COLO829 (cell line): ENCODE data around the gene PGRMC2.

Source experiments
- DNase-seq: peaks from one replicate; pipeline ENCODE4 v3.0.0; 2012; ENCODE audit warnings: low spot score

PGRMC2 gene

GRCh38 chr4:128298852-128299251, 11.2 kb upstream of the PGRMC2 start:
- DNase-seq, result no peak

GRCh38 chr4:128298146-128298758, 10.6 kb upstream of the PGRMC2 start:
- DNase-seq, result no peak

GRCh38 chr4:128295255-128295654, 7.6 kb upstream of the PGRMC2 start:
- DNase-seq, result no peak

GRCh38 chr4:128294464-128294863, 6.9 kb upstream of the PGRMC2 start:
- no peak for DNase-seq

- no peak for DNase-seq
These were observed 4.7 kb upstream of the PGRMC2 start for GRCh38 chr4:128292349-128292748.

GRCh38 chr4:128291096-128291495, 3.5 kb upstream of the PGRMC2 start:
- DNase-seq, result no peak

GRCh38 chr4:128290526-128290925, 2.9 kb upstream of the PGRMC2 start:
- no peak for DNase-seq

GRCh38 chr4:128289523-128290158, 2.0 kb upstream of the PGRMC2 start:
- no peak for DNase-seq

GRCh38 chr4:128288689-128289106, 1.1 kb upstream of the PGRMC2 start:
- no peak for DNase-seq

- peak; percentile 99 for DNase-seq
These were observed 467 bp upstream of the PGRMC2 start for GRCh38 chr4:128287871-128288688.

- DNase-seq, result peak; percentile 43
These were observed 1.0 kb downstream of the PGRMC2 start for GRCh38 chr4:128286474-128287058.

- no peak for DNase-seq
These were observed 2.3 kb downstream of the PGRMC2 start for GRCh38 chr4:128285085-128285997.

GRCh38 chr4:128284317-128284716, 3.3 kb downstream of the PGRMC2 start:
- no peak for DNase-seq

GRCh38 chr4:128283071-128283470, 4.5 kb downstream of the PGRMC2 start:
- no peak for DNase-seq

- no peak for DNase-seq
These were observed 5.1 kb downstream of the PGRMC2 start for GRCh38 chr4:128282516-128282915.

- no peak for DNase-seq
These were observed 6.3 kb downstream of the PGRMC2 start for GRCh38 chr4:128281354-128281753.

- DNase-seq, result no peak
These were observed 7.9 kb downstream of the PGRMC2 start for GRCh38 chr4:128279624-128280225.

GRCh38 chr4:128277856-128278255, 9.8 kb downstream of the PGRMC2 start:
- no peak for DNase-seq

- DNase-seq, result no peak
These were observed 12.3 kb downstream of the PGRMC2 start for GRCh38 chr4:128275346-128275745.

- no peak for DNase-seq
These were observed 16.1 kb downstream of the PGRMC2 start for GRCh38 chr4:128271551-128271950.

- no peak for DNase-seq
These were observed 18.6 kb downstream of the PGRMC2 start for GRCh38 chr4:128268970-128269369.
